ENCODE measurements around the gene POLR2F.

DNA sequence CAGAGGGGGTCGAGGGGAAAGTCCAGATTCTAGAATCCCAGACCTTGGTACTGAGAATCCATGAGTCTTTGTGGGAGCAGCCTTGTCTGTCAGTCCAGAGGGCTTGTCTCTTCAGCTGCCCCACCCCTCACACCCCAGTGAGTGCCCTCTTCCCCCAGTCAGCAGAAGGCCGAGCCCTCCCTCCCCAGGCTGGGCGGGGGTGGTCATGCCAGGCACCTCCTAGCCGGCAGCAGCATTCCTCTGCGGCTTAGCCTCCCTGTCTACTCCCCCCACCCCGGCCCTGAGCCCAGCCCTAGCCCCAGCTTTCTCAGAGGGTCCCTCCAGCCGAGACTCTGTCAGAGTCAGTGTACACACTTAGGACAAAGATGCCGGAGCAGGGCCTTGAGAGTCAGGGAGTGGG is 26.3 kb downstream of the POLR2F start:
- TF ChIP-seq CTCF (IDR thresholded peaks at IDR 0.05): no peak
- TF ChIP-seq POLR2A (IDR thresholded peaks at IDR 0.05): no peak

Measured in body of pancreas (tissue), 4 donors.